A673 (cell line): ENCODE results near the gene KRI1. TPM values are rescaled to one million over a fixed set of nuclear protein-coding genes. Genes with fewer than 3 reads are reported as not detected.

Experiments
- BruUV-seq: library from RNA; stranded (reverse); fragments of 400-500 nt; replicated peaks from 2 replicates; lab custom pipeline; 2021; lab: Mats Ljungman, UMichigan
- CTCF ChIA-PET: fragments of 300-600 bp; sonication (Branson Sonifier 250); formaldehyde crosslinking; loops from one replicate; lab custom pipeline; 2022; ENCODE audit warnings: antibody characterized with exemption; lab: Charles Lee
- POLR2A ChIA-PET: fragments of 300-600 bp; sonication (Branson Sonifier 250); formaldehyde crosslinking; loops from one replicate; lab custom pipeline; 2022; ENCODE audit warnings: antibody characterized with exemption; ENCODE audit not compliant: low non-redundant PET; lab: Charles Lee
- DNase-seq: peaks from one replicate; pipeline ENCODE4 v3.0.0-alpha.2; 2015; ENCODE audit warnings: low spot score
- H3K27ac ChIP-seq: fragments of 200-600 bp; sonication (generic); 2 replicates; pipeline ENCODE4 v1.5.1; 2016; ENCODE audit warnings: mixed run types, low read depth, mild to moderate bottlenecking, mixed read lengths, antibody characterized with exemption, low read length; ENCODE audit not compliant: poor library complexity, severe bottlenecking
- H3K27me3 ChIP-seq: fragments of 200-600 bp; sonication (generic); replicated peaks from 2 replicates; pipeline ENCODE4 v1.6.1; 2017; ENCODE audit warnings: mixed run types, low read depth, mild to moderate bottlenecking, mixed read lengths, antibody characterized with exemption, low read length; ENCODE audit not compliant: insufficient read depth, poor library complexity
- H3K36me3 ChIP-seq: fragments of 200-600 bp; sonication (generic); 2 replicates; pipeline ENCODE4 v1.6.1; 2016; ENCODE audit warnings: mixed run types, mild to moderate bottlenecking, mixed read lengths, antibody characterized with exemption, low read length; ENCODE audit not compliant: insufficient read depth, poor library complexity, severe bottlenecking
- H3K4me1 ChIP-seq: fragments of 200-600 bp; sonication (generic); 2 replicates; pipeline ENCODE4 v1.6.1; 2017; ENCODE audit warnings: mixed run types, mild to moderate bottlenecking, mixed read lengths, antibody characterized with exemption, low read length; ENCODE audit not compliant: insufficient read depth, poor library complexity, severe bottlenecking
- H3K4me3 ChIP-seq: fragments of 200-600 bp; sonication (generic); 2 replicates; pipeline ENCODE4 v1.5.1; 2016; ENCODE audit warnings: low read depth, mixed run types, mild to moderate bottlenecking, mixed read lengths, low read length; ENCODE audit not compliant: poor library complexity, severe bottlenecking
- H3K9me3 ChIP-seq: fragments of 200-600 bp; sonication (generic); 2 replicates; pipeline ENCODE4 v1.6.1; 2016; ENCODE audit warnings: mixed run types, low read depth, mild to moderate bottlenecking, mixed read lengths, antibody characterized with exemption, low read length; ENCODE audit not compliant: poor library complexity, severe bottlenecking
- CTCF ChIP-seq: fragments of 300-800, 200-600 bp; sonication (generic); conservative IDR thresholded peaks from 2 replicates; pipeline ENCODE4 v1.5.1; 2017; ENCODE audit warnings: low read depth, mild to moderate bottlenecking, antibody characterized with exemption, low read length, moderate library complexity, mixed read lengths
- EZH2 ChIP-seq: fragments of 200-600 bp; sonication (generic); IDR thresholded peaks from 2 replicates; pipeline ENCODE4 v1.6.1; 2017; ENCODE audit warnings: borderline replicate concordance, low read depth, mild to moderate bottlenecking, mixed read lengths, antibody characterized with exemption, low read length; ENCODE audit not compliant: poor library complexity, severe bottlenecking
- intact Hi-C: fragments of 100-400 bp; cut with micrococcal nuclease; formaldehyde crosslinking; loops from one replicate; pipeline ENCODE4 v1.10.0; 2022; ENCODE audit not compliant: unreplicated experiment
- total RNA-seq: library from RNA; stranded (reverse); gene quantifications from 2 replicates; pipeline ENCODE4 v1.2.3, GENCODE V29; 2021

Gene KRI1
- total RNA-seq, 1 experiment from 2014 or later: 47.8 TPM

GRCh38 chr19:10602330-10603083 is 36.7 kb upstream of the KRI1 start:
- CTCF ChIA-PET: interaction anchor here (0.6 to 1.2 kb wide), 4 partner anchors 21 to 119 kb away, joined by 3 to 6 read pairs (median 4); no protein-coding TSS in a partner anchor
- peak overlapping the region; percentile 79 for H3K27ac ChIP-seq
- TF ChIP-seq EZH2: no peak
- H3K27me3 ChIP-seq: no peaks in the 10 kb centered on the region
- intact Hi-C loops: no loop called here
- peak overlapping the region; percentile 92 for H3K4me3 ChIP-seq
- DNase-seq: peak; percentile 88
- POLR2A ChIA-PET: interaction anchor here (0.5 kb wide), 1 partner anchor 164 kb away, joined by 3 read pairs; no protein-coding TSS in a partner anchor
- H3K9me3 ChIP-seq: no peaks in the 10 kb centered on the region
- no peaks in the 10 kb centered on the region for H3K36me3 ChIP-seq
- no TSS peak for BruUV-seq
- H3K4me1 ChIP-seq: peaks cover 2% of the 10 kb centered on the region

GRCh38 chr19:10601999-10602329 is 36.2 kb upstream of the KRI1 start:
- H3K27ac ChIP-seq: no peak overlapping the region
- H3K9me3 ChIP-seq: no peaks in the 10 kb centered on the region
- peaks cover 2% of the 10 kb centered on the region for H3K4me1 ChIP-seq
- H3K4me3 ChIP-seq: no peak overlapping the region
- H3K36me3 ChIP-seq: no peaks in the 10 kb centered on the region
- no TSS peak for BruUV-seq
- no peak for DNase-seq
- intact Hi-C loops: no loop called here
- H3K27me3 ChIP-seq: no peaks in the 10 kb centered on the region
- TF ChIP-seq EZH2: no peak
- no peak for TF ChIP-seq CTCF
- CTCF ChIA-PET: interaction anchor here (0.6 to 1.2 kb wide), 4 partner anchors 21 to 118 kb away, joined by 3 to 6 read pairs (median 4); no protein-coding TSS in a partner anchor
- POLR2A ChIA-PET: interaction anchor here (0.5 kb wide), 1 partner anchor 165 kb away, joined by 3 read pairs; no protein-coding TSS in a partner anchor

GRCh38 chr19:10600149-10600548 is 34.3 kb upstream of the KRI1 start:
- no peaks in the 10 kb centered on the region for H3K9me3 ChIP-seq
- CTCF ChIA-PET: interaction anchor here (0.5 kb wide), 1 partner anchor 101 kb away, joined by 5 read pairs; the partner anchor contains the start of gene QTRT1
- no peak overlapping the region for H3K4me3 ChIP-seq
- TF ChIP-seq EZH2 (no peak), CTCF (no peak)
- intact Hi-C loops: no loop called here
- no peak overlapping the region for H3K27ac ChIP-seq
- POLR2A ChIA-PET: no interaction called here
- BruUV-seq: no TSS peak
- H3K4me1 ChIP-seq: peaks cover 2% of the 10 kb centered on the region
- DNase-seq: no peak
- no peaks in the 10 kb centered on the region for H3K27me3 ChIP-seq
- H3K36me3 ChIP-seq: no peaks in the 10 kb centered on the region
